Glomerular endothelial cell (primary cell): ENCODE measurements around the gene ADAM10. TPM values are rescaled to one million over a fixed set of nuclear protein-coding genes. Genes with fewer than 3 reads are reported as not detected.

Source experiments
- DNase-seq: peaks from one replicate; pipeline ENCODE4 v3.0.0-alpha.2; 2011; ENCODE audit warnings: low read depth, low spot score; ENCODE audit errors: extremely low read depth
- total RNA-seq: library from RNA; depleted of rRNA; stranded (reverse); fragments of >200 nt; gene quantifications from 2 replicates; pipeline ENCODE4 v1.2.3, GENCODE V29; 2015

Gene ADAM10
- total RNA-seq, 1 donor from 2014 or later: 183 TPM

GRCh38 chr15:58555162-58556027 is 194.1 kb downstream of the ADAM10 start:
- DNase-seq: no peak

DNA sequence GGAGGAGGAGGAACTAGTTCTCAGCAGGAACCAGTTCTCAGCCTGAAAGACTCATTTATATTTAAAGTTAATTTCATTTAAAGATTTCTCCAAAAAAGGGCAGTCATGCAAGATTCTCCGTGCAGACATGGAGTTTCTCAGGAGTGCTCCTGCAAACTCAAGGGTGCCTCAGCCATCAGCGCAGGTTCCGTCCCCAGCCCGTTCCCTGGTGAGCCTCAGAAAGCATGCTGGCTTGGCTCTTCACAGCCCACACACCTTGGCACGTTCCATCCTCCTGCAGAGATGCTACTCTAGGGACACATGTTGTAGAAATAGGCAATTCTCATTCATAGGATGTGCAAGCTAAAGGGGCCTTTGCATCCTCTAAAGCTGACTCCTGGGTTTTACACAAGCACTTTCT is 194.7 kb downstream of the ADAM10 start:
- no peak for DNase-seq

DNA sequence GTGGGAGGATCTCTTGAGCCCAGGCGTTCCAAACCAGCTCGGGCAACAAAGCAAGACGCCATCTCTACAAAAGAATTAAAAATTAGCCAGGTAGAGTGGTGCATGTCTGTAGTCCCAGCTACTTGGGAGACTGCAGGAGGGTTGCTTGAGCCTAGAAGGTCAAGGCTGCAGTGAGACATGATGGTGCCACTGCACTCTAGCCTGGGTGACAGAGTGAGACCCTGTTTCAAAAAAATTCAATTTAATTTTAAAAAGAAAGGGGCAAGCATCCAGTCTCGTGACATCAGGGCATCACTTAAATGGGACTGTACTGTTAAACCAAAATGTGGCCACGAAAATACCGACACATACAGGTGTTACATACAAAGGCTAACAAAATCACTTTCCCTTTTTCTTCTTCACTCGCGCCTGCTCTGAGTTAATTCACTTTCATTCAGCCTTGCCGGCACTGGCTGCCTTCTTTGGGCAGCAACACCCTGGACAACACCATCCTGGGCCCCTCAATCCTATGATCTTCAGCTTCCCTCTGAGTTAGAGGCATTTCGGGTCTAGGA is 196.1 kb downstream of the ADAM10 start:
- no peak for DNase-seq

DNA sequence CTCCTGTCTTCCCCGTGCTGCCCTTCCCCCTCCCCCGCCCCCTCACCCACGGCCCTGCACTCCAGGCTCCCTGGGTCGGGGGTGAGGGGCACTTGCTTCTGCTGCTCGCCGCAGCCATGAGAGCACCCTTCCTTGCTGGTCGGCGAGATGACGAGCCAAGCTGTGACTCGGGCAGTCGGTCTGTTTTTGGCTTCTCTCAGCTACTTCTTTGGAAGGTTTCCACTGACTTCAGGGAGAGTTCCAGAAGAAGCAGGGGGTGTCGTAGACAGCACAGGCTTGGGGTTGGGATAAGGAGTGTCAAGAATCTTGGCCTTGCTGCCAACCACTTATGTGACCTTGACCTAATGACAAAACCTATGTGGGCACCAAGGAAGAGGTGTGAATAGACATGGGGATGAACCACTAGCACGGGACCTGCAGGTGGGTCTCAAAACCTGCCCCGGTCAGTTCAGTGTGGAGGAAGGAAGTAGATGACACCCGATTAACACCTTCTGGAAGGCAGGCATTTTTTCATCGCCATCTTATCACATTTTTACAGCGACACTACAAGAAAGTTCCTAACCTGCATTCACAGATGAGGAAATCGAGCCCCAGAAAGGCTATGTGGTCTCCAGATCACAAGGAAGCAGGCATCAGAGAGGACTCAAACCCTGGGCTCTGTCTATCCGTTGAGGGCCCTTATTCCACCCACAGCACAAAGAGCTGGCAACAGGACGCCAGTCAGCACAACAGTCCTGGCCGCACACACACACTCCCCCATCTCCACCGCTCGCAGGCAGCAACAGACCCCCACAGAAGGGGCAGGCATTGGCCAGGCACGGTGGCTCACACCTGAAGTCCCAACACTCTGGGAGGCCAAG is 196.8 kb downstream of the ADAM10 start:
- DNase-seq: no peak

DNA sequence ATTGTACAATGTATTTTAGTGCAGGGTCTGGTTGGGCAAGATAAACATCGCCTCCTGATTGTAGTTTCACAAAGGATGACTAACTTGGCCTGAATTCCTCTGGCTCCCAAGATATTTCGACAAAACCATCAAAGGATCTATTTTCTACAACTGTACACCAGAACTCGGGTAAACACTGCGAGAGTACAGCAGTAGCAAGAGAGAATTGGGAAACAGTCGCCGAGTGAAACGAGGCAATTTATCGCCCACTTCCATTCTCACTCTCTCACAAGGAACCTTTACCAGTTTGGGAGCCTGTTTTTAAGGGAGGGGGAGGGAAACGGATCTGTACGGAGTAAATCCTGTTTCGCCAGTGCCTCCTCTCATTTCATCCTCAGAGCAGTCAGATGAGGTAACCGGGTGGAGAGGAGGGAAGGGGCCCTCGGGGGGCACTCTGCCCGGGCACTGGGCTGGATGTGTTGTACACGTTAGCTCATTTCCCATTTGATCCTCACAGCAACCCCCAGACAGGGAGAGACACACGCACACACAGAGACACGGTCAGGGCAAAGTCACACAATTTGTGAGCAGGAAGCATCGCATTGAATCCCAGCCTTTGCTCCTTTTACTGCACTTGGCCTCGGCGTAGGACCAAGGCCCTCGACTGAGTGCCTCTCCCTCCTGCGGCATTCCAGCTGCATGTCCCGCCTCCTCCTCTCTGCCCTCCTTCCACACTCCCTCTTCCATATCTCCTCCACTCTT is 197.6 kb downstream of the ADAM10 start:
- no peak for DNase-seq

DNA sequence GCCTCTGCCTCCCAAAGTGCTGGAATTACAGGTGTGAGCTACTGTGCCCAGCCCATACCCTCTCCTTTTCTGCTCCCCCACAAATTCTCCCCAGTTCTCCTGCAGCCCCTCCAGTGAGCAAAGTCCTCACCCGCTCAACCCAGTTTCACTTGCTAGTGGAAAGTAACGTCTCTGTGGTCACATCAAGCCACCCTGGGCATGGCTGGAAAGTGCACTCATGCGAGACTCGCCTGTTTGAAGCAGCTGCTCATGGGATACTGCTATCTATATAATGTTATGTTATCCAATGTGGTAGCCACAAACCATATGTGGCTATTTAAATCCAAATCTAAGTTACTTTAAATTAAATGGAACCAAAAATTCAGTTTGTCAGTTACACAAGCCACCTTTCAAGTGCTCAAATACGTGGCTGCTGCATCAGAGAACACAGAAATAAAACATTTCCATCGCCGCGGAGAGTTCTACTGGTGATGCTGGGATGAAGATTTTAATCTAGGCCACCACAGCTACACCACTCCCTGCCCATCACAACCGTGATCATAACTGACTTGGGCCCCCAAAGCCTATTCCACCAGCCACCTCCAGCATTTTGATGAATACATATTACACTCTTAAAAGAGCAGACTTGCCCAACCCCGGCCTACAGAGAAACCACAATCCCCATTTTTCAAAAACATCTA is 198.3 kb downstream of the ADAM10 start:
- DNase-seq: no peak

- DNase-seq: no peak
Measured at GRCh38 chr15:58549785-58550074, 199.8 kb downstream of the ADAM10 start.

DNA sequence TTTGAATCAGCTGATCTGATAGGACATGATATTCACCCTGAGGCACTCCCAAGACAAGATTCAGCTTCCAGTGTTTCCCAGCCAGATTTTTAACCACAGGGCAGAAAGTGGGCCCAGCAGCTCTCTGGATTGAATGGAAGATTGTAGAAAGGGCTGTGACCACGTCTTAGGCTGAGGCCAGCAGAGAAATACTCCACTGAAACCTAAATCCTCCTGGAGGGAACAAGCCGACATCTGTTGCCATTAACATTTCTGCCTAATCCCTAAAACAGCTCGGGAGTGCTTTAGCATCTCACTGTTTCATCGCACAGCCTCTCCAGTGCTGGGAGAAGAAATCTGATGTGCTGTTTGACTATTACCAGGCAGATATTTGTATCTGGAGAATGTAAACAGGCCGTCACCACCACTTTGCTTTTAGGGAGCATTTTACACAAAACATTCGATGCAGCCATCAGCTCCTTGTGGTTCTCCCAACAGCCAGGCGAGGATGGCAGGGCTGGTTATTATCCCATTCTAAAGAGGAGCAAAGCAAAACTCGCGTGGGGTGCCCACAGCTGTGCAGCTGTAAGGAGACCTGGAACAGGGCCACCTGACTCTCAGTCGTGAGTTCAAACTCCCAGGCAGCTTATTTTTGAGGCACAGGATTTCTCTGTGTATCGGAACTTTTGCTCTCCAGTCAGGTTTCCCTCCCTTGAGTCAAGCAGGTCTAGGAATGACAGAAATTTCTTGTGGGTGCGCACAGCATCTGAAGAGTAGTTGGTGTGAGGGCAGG is 200.3 kb downstream of the ADAM10 start:
- no peak for DNase-seq

GRCh38 chr15:58548308-58549012 is 201.0 kb downstream of the ADAM10 start:
- DNase-seq: no peak

DNA sequence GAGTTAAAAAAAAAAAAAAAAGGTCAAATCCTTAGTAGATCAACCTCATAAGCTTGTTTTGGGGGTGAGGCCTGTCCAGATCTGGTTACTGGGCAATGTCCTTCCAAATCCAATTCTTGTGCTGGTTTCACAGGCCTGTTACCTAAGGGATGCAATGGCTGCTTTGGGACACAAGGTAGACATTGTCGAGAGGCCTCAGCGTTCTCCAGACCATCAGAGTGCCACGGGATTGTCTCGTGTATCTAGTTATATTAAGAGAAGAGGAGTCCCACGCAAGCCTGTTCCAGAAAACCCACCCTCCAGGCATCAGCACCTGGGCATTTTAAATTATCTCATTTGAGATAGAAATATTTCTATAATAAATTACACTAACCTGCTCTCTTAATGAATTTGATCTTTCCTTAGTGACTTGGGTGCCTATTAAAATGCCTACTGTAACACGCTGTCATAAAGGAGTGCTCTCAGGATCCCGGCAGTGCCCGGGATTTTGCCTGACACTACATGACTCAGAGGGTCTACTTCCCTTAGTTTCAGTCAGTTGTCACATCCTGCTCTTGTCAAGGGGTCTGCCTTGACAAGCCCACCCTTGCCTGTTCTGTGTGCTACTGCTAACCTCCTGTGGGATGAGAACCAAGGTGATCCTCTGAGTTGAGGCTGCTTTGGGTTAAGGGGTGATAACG is 201.7 kb downstream of the ADAM10 start:
- DNase-seq: no peak

DNA sequence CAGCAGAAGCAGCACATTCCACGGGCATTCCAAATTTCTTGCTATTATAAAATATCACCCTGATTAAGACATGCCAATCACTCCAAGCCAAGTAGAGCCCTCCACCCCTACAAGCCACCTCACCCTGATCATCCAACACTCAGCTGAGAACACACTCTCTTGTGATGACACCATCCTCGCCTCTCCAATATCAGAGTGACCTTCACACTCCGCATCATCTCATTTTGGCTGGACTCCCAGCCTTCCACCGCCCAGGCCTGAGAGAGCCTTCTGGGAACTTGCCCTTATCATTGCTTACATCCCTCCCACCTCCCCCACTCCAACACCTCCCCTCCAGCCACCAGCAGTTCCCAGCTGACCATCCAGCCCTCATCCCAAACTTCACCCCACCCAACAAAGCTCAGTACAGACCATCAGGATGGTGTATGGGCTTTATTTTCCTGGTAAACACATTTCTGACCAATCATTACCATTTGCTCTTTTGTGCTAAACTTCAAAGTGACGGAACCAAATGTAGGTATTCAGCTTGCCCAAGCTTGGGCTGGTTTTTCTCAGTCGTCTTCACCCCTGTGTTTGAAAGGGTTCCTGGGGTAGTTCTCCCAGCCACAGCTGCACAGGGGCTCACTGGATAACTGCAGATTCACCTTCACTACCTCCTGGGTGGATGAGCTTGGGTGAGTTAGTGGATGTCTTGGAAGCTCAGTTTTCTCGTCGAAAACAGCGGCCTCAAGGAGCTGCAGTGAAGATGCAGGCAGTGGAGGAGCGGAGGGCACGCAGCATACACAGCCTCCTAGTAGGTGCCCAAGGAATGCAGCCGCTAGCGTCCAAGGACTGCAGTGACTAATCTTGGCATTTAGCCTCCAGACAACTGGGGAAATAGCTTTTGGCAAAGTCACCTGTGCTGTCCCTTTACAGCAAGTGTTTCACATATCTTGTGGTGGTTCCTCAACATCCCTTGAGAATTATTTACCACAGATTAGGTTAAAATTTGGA is 202.6 kb downstream of the ADAM10 start:
- DNase-seq: no peak

DNA sequence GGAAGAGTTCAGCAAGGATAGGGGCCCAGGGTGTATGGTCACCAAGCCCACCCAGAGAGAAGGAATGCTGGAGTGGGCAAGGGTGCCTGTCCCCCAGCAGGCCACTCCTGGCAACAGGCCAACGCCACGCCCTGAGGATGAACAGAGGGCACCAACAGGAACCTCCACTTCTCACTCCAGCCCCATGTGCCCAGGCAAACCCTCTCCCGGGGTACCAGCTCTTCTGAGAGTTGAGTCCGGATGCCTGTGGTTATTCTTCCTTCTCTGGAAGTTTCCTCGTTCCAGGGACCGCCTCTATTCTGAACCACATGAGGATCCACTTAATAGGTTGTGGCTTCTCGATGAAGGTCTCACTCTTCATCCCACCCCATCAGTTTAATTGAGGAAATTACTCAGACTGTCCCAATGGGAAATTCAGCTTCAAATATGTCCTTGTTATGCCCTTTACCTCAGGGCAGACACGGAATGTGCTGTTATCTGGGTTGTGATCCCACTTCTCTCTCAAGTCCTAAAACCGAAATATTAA is 203.4 kb downstream of the ADAM10 start:
- DNase-seq: no peak

DNA sequence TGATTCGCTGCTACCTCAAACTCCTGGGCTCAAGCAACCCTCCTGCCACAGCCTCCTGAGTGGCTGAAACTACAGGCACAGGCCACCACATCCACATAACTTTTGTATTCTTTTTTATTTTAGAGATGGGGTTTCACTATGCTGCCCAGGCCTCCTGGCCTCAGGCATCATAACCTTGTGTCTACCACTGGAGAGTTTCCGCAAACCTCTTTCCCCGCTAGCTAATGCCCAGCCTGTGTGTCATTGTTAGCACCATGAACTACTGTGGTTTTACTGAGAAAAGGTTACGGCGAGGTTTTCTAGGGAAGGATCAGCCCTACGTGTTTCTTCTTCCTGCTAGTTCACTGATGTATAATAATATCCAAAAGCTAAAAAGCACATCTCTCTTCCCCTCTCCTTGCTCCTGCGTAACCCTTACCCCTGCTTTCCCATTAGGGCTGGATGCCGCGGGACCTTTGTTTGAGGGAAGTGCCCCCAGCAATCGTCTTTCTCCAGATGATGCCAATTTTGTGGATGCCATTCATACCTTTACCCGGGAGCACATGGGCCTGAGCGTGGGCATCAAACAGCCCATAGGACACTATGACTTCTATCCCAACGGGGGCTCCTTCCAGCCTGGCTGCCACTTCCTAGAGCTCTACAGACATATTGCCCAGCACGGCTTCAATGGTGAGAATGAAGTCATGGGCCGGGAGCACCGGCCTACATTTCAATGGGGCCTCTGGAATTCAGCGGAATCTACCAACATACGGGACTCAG is 204.0 kb downstream of the ADAM10 start:
- no peak for DNase-seq

- no peak for DNase-seq
Measured at GRCh38 chr15:58544756-58545155, 204.8 kb downstream of the ADAM10 start.

DNA sequence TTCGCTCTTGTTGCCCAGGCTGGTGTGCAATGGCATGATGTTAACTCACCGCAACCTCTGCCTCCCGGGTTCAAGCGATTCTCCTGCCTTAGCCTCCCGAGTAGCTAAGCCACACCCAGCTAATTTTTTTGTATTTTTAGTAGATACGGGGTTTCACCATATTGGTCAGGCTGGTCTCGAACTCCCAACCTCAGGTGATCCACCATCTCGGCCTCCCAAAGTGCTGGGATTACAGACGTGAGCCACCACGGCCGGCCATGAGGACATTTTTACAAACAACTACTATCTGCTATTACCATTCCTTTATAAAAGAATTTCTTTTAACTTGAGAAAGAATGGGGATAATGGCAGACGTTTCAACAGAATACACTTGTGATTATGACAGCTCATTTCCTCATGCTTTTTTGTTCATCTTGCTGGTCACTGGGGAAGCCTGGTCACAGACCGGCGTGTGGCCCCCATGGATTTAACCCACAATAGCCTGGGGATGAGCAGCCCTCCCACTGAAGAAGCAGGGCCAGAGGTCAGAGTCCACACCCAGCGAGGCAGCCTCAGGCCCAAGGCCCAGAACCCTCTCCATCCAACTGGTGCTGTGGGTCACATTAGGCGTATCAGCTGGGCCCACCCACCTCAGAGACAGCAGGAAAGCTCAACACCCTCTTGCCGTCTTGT is 205.7 kb downstream of the ADAM10 start:
- no peak for DNase-seq
